Activated B cell treated with CpG ODN at 0.5 μM for 24 hours (primary cell): ENCODE data around the gene HS1BP3. TPM values are rescaled to one million over a fixed set of nuclear protein-coding genes. Genes with fewer than 3 reads are reported as not detected.

ENCODE experiments used
- ATAC-seq: fragments of 200-7000 bp; cut with Tn5 transposase; one replicate; pipeline ENCODE4 v1.10.0; 2021; ENCODE audit warnings: low read depth, mild to moderate bottlenecking, moderate library complexity
- CTCF ChIA-PET: fragments of 350-600 bp; sonication (Branson Sonifier 250); formaldehyde crosslinking; loops from one replicate; lab custom pipeline; 2021; ENCODE audit warnings: antibody characterized with exemption; lab: Charles Lee
- POLR2A ChIA-PET: fragments of 350-600 bp; sonication (Branson Sonifier 250); formaldehyde crosslinking; loops from one replicate; lab custom pipeline; 2021; ENCODE audit warnings: antibody characterized with exemption; lab: Charles Lee
- DNase-seq: peaks from one replicate; pipeline ENCODE4 v3.0.0; 2022
- H3K27ac Mint-ChIP-seq: one replicate; pipeline ENCODE4 v1.8.0; 2020; ENCODE audit warnings: mixed read lengths
- H3K27me3 Mint-ChIP-seq: one replicate; pipeline ENCODE4 v1.8.0; 2021; ENCODE audit warnings: mixed read lengths
- H3K36me3 Mint-ChIP-seq: one replicate; pipeline ENCODE4 v1.8.0; 2021; ENCODE audit warnings: low read depth, mixed read lengths
- H3K4me1 Mint-ChIP-seq: one replicate; pipeline ENCODE4 v1.8.0; 2021; ENCODE audit warnings: mixed read lengths
- H3K4me3 Mint-ChIP-seq: one replicate; pipeline ENCODE4 v1.8.0; 2020; ENCODE audit warnings: mild to moderate bottlenecking, mixed read lengths
- H3K9me3 Mint-ChIP-seq: one replicate; pipeline ENCODE4 v1.8.0; 2020; ENCODE audit warnings: mixed read lengths
- intact Hi-C: fragments of 100-400 bp; cut with micrococcal nuclease; formaldehyde crosslinking; loops from one replicate; pipeline ENCODE4 v1.15.1; 2024
- total RNA-seq: library from RNA; stranded (reverse); gene quantifications from 2 replicates; pipeline ENCODE4 v1.2.3, GENCODE V29; 2022
- TF ChIP-seq, protein P1 (sequence below): fragments of 200-600 bp; IDR thresholded peaks from one replicate; pipeline ENCODE4 v1.8.0; 2022; ENCODE audit warnings: antibody characterized with exemption, mild to moderate bottlenecking

HS1BP3 gene
- total RNA-seq, 1 donor from 2014 or later: 13.1 TPM

GRCh38 chr2:20674974-20675679 is 24.2 kb upstream of the HS1BP3 start:
- Mint-ChIP-seq H3K9me3 (no peaks in the 10 kb centered on the region), H3K4me1 (peaks cover 73% of the 10 kb centered on the region), H3K4me3 (peak overlapping the region; percentile 64), H3K27me3 (no peaks in the 10 kb centered on the region), H3K27ac (peak overlapping the region; percentile 94), H3K36me3 (peaks cover 8% of the 10 kb centered on the region)
- intact Hi-C loops: no loop called here
- POLR2A ChIA-PET: interaction anchor here (0.8 to 5.4 kb wide), 6 partner anchors 9 to 147 kb away, joined by 3 to 116 read pairs (median 12); partner anchors contain the start of genes GDF7, HS1BP3 and LDAH
- TF ChIP-seq, protein P1, sequence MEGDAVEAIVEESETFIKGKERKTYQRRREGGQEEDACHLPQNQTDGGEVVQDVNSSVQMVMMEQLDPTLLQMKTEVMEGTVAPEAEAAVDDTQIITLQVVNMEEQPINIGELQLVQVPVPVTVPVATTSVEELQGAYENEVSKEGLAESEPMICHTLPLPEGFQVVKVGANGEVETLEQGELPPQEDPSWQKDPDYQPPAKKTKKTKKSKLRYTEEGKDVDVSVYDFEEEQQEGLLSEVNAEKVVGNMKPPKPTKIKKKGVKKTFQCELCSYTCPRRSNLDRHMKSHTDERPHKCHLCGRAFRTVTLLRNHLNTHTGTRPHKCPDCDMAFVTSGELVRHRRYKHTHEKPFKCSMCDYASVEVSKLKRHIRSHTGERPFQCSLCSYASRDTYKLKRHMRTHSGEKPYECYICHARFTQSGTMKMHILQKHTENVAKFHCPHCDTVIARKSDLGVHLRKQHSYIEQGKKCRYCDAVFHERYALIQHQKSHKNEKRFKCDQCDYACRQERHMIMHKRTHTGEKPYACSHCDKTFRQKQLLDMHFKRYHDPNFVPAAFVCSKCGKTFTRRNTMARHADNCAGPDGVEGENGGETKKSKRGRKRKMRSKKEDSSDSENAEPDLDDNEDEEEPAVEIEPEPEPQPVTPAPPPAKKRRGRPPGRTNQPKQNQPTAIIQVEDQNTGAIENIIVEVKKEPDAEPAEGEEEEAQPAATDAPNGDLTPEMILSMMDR: no peak
- no peak for DNase-seq
- CTCF ChIA-PET: interaction anchor here (0.7 to 5.0 kb wide), 7 partner anchors 10 to 288 kb away, joined by 3 to 69 read pairs (median 3); partner anchors contain the start of genes GDF7 and HS1BP3
- no peak for ATAC-seq

GRCh38 chr2:20674309-20674965 is 23.5 kb upstream of the HS1BP3 start:
- Mint-ChIP-seq H3K4me1 (peaks cover 73% of the 10 kb centered on the region), H3K27me3 (no peaks in the 10 kb centered on the region), H3K9me3 (no peaks in the 10 kb centered on the region), H3K36me3 (peaks cover 8% of the 10 kb centered on the region), H3K27ac (peak overlapping the region; percentile 94), H3K4me3 (no peak overlapping the region)
- intact Hi-C loops: no loop called here
- CTCF ChIA-PET: interaction anchor here (4.7 to 5.0 kb wide), 2 partner anchors 9 to 13 kb away, joined by 50 to 69 read pairs; partner anchors contain the start of gene GDF7
- no peak for DNase-seq
- ATAC-seq: no peak
- TF ChIP-seq, protein P1: no peak
- POLR2A ChIA-PET: interaction anchor here (0.8 to 2.6 kb wide), 2 partner anchors 13 to 148 kb away, joined by 3 to 20 read pairs; partner anchors contain the start of gene LDAH

- Mint-ChIP-seq H3K4me3 (no peak overlapping the region), H3K27ac (peak overlapping the region; percentile 53), H3K27me3 (no peaks in the 10 kb centered on the region), H3K4me1 (peaks cover 71% of the 10 kb centered on the region), H3K9me3 (no peaks in the 10 kb centered on the region), H3K36me3 (peaks cover 6% of the 10 kb centered on the region)
- no peak for DNase-seq
- no peak for ATAC-seq
- ChIA-PET POLR2A (no interaction called here), CTCF (interaction anchor here (5.0 kb wide), 1 partner anchor 9 kb away, joined by 69 read pairs; the partner anchor contains the start of gene GDF7)
- TF ChIP-seq, protein P1: no peak
- intact Hi-C loops: no loop called here
Measured at GRCh38 chr2:20673686-20674308, 22.9 kb upstream of the HS1BP3 start.

DNA sequence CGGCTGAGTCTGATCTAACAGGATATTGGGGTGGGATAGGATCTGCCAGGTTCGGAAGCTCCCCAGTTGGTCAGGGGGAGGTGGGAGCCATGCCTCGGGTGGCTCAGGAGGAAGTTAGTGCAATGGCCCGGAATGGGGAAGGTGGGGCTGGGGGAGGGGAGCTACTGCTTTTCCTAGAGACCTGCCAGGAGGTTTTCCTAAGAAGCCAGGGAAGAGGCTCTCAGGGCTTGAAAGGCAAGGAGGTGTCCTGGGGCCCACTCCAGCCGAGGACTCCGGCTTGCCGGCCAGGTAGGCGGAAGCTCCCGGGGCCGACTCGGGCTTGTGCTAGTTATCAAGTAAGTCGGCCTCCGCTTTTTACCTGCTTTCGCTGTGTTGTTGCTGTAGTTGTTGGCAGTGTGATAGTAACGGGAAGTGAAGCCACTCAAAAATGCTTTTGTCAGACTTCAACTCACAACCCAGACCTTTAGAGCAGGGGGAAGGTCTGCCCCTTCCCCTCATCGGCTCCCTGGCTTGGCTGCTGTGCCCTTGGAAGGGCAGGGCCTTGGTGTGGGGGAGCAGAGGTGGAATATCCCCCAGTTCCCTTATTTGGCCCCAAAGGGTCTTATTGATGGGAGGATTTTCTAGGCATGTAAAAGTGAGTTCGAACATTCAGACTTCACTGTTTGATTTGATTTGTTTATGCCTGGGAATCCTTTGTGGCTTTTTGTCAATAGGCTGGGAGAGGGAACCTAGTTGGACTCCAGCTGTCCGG is 21.5 kb upstream of the HS1BP3 start:
- no peak for ATAC-seq
- Mint-ChIP-seq H3K27me3 (peaks cover 6% of the 10 kb centered on the region), H3K9me3 (no peaks in the 10 kb centered on the region), H3K4me3 (peak overlapping the region; percentile 52), H3K36me3 (peaks cover 6% of the 10 kb centered on the region), H3K27ac (peak overlapping the region; percentile 76), H3K4me1 (peaks cover 68% of the 10 kb centered on the region)
- CTCF ChIA-PET: interaction anchor here (1.6 kb wide), 2 partner anchors 11 to 291 kb away, joined by 3 to 11 read pairs; no protein-coding TSS in a partner anchor
- POLR2A ChIA-PET: interaction anchor here (0.6 to 1.1 kb wide), 4 partner anchors 10 to 448 kb away, joined by 3 to 10 read pairs (median 4); partner anchors contain the start of gene HS1BP3
- TF ChIP-seq, protein P1: no peak
- intact Hi-C loops: no loop called here
- no peak for DNase-seq
